NT2/D1 (cell line): ENCODE data around the gene C3orf80.

ENCODE experiments used
- SUZ12 ChIP-seq: IDR thresholded peaks from 2 replicates; pipeline ENCODE4 v1.6.1; 2011; ENCODE audit not compliant: insufficient read length, insufficient read depth; ENCODE audit errors: extremely low read depth
- YY1 ChIP-seq: IDR thresholded peaks from 2 replicates; pipeline ENCODE4 v1.6.1; 2011; ENCODE audit not compliant: insufficient read length, insufficient read depth
- ZNF274 ChIP-seq: IDR thresholded peaks from 2 replicates; pipeline ENCODE4 v1.6.1; 2011; ENCODE audit warnings: mild to moderate bottlenecking, low read depth, low read length

DNA sequence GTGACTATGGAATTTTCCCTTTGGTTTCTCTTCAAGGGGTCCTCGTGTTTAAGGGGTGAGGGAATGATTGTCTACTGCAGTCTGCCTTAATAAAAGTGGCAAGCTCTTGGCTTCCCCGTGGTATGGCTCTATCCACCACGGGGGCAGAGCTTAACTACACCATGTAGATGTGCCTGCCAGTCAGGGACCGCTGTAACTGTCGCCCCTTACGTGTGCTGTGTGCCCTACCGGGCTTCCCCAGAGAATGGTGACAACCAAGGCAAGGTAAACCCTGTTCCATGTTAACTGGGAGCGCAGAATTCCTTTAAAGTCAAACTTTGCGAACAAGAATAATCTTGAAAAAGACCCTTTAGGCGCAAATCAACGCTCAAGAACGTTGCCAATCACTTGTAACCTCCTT is 966 bp upstream of the C3orf80 start:
- TF ChIP-seq YY1 (no peak), ZNF274 (no peak), SUZ12 (no peak)
